Measurements from ENCODE around the gene TJP1. TPM values are rescaled to one million over a fixed set of nuclear protein-coding genes. Genes with fewer than 3 reads are reported as not detected.

TJP1 gene
- total RNA-seq, 1 experiment from 2014 or later, result 129 TPM

- CTCF ChIA-PET, result interaction anchor here (0.6 to 1.3 kb wide), 3 partner anchors 30 to 547 kb away, joined by 3 read pairs; no protein-coding TSS in a partner anchor
- peaks cover 6% of the 10 kb centered on the region; the same call in 1 of the 2 replicates for H3K36me3 Mint-ChIP-seq
- peaks cover 7% of the 10 kb centered on the region for H3K4me1 Mint-ChIP-seq
- ATAC-seq (no peak), DNase-seq (ENCODE audit: low spot score) (no peak)
- POLR2A ChIA-PET, result no interaction called here
- H3K4me3 Mint-ChIP-seq, result no peak overlapping the region
- no peak overlapping the region for H3K27ac Mint-ChIP-seq
- peaks cover 14% of the 10 kb centered on the region for H3K9me3 Mint-ChIP-seq
- TF ChIP-seq RORB (CRISPR knock-in tag; IDR thresholded peaks at IDR 0.05) (no peak), NFYB (CRISPR knock-in tag; conservative IDR thresholded peaks at IDR 0.05; ENCODE audit: low read depth) (no peak; the same call in 1 of the 2 replicates), FOXP4 (CRISPR knock-in tag; IDR thresholded peaks at IDR 0.05) (no peak), ARID4B (CRISPR knock-in tag; IDR thresholded peaks at IDR 0.05; ENCODE audit: borderline replicate concordance) (no peak)
- H3K27me3 Mint-ChIP-seq (ENCODE audit: low read depth), result no peaks in the 10 kb centered on the region
Measured at GRCh38 chr15:29686445-29687203, 135.6 kb downstream of the TJP1 start.

DNA sequence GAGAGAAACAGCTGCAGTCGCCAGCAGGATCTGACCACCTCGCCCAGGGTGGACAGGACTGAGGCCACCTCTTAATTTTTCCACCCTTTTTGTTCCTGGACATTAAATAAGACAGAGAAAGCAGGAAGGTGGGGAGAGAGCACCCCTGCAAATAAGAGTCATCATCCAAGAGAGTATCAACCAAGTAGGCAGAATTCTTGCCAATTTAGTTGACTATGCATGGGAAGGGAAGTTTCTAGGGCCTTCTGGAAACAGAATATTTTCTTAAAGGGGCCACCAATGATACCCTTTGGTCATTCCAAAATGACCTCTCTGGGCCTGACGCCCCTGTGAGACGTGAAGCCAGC is 136.2 kb downstream of the TJP1 start:
- ChIA-PET CTCF (no interaction called here), POLR2A (no interaction called here)
- DNase-seq (ENCODE audit: low spot score) (no peak), ATAC-seq (no peak)
- no peak overlapping the region for H3K27ac Mint-ChIP-seq
- H3K27me3 Mint-ChIP-seq (ENCODE audit: low read depth), result no peaks in the 10 kb centered on the region
- peaks cover 14% of the 10 kb centered on the region for H3K9me3 Mint-ChIP-seq
- TF ChIP-seq ZNF671 (CRISPR knock-in tag; IDR thresholded peaks at IDR 0.05) (no peak), CTCF (IDR thresholded peaks at IDR 0.05) (no peak), ATF3 (CRISPR knock-in tag; conservative IDR thresholded peaks at IDR 0.05) (no peak), AFF4 (CRISPR knock-in tag; IDR thresholded peaks at IDR 0.05; ENCODE audit: borderline replicate concordance) (no peak), MXD4 (CRISPR knock-in tag; IDR thresholded peaks at IDR 0.05; ENCODE audit: borderline replicate concordance) (no peak), SP1 (CRISPR knock-in tag; conservative IDR thresholded peaks at IDR 0.05) (no peak)
- TF ChIP-seq, protein P1, sequence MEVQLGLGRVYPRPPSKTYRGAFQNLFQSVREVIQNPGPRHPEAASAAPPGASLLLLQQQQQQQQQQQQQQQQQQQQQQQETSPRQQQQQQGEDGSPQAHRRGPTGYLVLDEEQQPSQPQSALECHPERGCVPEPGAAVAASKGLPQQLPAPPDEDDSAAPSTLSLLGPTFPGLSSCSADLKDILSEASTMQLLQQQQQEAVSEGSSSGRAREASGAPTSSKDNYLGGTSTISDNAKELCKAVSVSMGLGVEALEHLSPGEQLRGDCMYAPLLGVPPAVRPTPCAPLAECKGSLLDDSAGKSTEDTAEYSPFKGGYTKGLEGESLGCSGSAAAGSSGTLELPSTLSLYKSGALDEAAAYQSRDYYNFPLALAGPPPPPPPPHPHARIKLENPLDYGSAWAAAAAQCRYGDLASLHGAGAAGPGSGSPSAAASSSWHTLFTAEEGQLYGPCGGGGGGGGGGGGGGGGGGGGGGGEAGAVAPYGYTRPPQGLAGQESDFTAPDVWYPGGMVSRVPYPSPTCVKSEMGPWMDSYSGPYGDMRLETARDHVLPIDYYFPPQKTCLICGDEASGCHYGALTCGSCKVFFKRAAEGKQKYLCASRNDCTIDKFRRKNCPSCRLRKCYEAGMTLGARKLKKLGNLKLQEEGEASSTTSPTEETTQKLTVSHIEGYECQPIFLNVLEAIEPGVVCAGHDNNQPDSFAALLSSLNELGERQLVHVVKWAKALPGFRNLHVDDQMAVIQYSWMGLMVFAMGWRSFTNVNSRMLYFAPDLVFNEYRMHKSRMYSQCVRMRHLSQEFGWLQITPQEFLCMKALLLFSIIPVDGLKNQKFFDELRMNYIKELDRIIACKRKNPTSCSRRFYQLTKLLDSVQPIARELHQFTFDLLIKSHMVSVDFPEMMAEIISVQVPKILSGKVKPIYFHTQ (CRISPR knock-in tag; IDR thresholded peaks at IDR 0.05), result no peak
- TF ChIP-seq, protein P2, sequence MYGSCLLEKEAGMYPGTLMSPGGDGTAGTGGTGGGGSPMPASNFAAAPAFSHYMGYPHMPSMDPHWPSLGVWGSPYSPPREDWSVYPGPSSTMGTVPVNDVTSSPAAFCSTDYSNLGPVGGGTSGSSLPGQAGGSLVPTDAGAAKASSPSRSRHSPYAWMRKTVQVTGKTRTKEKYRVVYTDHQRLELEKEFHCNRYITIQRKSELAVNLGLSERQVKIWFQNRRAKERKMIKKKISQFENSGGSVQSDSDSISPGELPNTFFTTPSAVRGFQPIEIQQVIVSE (CRISPR knock-in tag; IDR thresholded peaks at IDR 0.05; ENCODE audit: borderline replicate concordance), result no peak
- H3K4me1 Mint-ChIP-seq, result peaks cover 5% of the 10 kb centered on the region
- H3K4me3 Mint-ChIP-seq, result no peak overlapping the region
- peaks cover 6% of the 10 kb centered on the region; the same call in 1 of the 2 replicates for H3K36me3 Mint-ChIP-seq
